Measurements from ENCODE around the gene KCTD11. TPM values are rescaled to one million over a fixed set of nuclear protein-coding genes. Genes with fewer than 3 reads are reported as not detected.
A peak's percentile ranks its signal among the peaks of the same experiment; 100 is the strongest.

The KCTD11 gene
- total and polyA plus RNA-seq, 2 experiments from 2014 or later = 2.2 to 7.7 TPM

DNA sequence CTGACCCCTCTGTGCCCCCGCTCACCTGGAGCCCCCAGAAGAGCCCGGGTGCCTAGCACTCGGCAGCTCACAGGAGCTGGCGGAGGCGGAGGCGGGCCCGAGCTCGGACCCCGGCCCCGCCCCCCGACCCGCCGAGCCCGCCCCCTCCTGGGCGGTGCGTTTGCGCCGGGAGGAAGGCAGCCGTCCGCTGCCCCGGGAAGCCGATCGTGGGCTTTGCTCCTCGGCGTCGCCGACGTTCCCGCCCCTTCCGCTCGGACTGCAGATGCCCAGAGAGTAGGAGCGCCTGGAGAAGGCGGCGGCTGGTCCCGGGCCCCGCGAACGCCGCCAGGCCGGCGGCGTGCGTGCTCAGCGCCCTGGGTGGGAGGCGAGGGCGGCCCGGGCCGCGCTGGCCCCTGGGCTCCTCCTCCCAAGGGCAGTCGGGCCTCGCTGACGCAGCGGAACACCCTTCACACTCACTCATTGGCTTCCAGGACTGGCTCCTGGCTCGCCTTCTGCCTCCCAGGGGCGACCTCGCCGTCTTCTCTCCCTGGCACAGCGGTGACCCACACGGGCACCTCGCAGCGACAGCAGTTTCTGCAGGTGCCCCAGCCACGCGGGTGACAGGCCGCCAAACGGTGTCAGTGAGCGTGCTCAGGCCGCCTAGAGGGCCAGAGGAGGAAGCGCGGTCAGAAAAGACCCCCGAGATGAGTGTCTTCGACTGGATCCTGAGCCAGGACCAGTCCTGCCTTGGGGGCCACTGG, 42.7 kb downstream of the KCTD11 start, which contains the start of gene PLSCR3 (continued):
- TF ChIP-seq, protein P1, sequence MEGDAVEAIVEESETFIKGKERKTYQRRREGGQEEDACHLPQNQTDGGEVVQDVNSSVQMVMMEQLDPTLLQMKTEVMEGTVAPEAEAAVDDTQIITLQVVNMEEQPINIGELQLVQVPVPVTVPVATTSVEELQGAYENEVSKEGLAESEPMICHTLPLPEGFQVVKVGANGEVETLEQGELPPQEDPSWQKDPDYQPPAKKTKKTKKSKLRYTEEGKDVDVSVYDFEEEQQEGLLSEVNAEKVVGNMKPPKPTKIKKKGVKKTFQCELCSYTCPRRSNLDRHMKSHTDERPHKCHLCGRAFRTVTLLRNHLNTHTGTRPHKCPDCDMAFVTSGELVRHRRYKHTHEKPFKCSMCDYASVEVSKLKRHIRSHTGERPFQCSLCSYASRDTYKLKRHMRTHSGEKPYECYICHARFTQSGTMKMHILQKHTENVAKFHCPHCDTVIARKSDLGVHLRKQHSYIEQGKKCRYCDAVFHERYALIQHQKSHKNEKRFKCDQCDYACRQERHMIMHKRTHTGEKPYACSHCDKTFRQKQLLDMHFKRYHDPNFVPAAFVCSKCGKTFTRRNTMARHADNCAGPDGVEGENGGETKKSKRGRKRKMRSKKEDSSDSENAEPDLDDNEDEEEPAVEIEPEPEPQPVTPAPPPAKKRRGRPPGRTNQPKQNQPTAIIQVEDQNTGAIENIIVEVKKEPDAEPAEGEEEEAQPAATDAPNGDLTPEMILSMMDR (conservative IDR thresholded peaks at IDR 0.05; ENCODE audit: low read depth in 2 of 2) = peak; percentile 28 to 42; a peak in 3 of 4 replicates
- TF ChIP-seq, protein P2, sequence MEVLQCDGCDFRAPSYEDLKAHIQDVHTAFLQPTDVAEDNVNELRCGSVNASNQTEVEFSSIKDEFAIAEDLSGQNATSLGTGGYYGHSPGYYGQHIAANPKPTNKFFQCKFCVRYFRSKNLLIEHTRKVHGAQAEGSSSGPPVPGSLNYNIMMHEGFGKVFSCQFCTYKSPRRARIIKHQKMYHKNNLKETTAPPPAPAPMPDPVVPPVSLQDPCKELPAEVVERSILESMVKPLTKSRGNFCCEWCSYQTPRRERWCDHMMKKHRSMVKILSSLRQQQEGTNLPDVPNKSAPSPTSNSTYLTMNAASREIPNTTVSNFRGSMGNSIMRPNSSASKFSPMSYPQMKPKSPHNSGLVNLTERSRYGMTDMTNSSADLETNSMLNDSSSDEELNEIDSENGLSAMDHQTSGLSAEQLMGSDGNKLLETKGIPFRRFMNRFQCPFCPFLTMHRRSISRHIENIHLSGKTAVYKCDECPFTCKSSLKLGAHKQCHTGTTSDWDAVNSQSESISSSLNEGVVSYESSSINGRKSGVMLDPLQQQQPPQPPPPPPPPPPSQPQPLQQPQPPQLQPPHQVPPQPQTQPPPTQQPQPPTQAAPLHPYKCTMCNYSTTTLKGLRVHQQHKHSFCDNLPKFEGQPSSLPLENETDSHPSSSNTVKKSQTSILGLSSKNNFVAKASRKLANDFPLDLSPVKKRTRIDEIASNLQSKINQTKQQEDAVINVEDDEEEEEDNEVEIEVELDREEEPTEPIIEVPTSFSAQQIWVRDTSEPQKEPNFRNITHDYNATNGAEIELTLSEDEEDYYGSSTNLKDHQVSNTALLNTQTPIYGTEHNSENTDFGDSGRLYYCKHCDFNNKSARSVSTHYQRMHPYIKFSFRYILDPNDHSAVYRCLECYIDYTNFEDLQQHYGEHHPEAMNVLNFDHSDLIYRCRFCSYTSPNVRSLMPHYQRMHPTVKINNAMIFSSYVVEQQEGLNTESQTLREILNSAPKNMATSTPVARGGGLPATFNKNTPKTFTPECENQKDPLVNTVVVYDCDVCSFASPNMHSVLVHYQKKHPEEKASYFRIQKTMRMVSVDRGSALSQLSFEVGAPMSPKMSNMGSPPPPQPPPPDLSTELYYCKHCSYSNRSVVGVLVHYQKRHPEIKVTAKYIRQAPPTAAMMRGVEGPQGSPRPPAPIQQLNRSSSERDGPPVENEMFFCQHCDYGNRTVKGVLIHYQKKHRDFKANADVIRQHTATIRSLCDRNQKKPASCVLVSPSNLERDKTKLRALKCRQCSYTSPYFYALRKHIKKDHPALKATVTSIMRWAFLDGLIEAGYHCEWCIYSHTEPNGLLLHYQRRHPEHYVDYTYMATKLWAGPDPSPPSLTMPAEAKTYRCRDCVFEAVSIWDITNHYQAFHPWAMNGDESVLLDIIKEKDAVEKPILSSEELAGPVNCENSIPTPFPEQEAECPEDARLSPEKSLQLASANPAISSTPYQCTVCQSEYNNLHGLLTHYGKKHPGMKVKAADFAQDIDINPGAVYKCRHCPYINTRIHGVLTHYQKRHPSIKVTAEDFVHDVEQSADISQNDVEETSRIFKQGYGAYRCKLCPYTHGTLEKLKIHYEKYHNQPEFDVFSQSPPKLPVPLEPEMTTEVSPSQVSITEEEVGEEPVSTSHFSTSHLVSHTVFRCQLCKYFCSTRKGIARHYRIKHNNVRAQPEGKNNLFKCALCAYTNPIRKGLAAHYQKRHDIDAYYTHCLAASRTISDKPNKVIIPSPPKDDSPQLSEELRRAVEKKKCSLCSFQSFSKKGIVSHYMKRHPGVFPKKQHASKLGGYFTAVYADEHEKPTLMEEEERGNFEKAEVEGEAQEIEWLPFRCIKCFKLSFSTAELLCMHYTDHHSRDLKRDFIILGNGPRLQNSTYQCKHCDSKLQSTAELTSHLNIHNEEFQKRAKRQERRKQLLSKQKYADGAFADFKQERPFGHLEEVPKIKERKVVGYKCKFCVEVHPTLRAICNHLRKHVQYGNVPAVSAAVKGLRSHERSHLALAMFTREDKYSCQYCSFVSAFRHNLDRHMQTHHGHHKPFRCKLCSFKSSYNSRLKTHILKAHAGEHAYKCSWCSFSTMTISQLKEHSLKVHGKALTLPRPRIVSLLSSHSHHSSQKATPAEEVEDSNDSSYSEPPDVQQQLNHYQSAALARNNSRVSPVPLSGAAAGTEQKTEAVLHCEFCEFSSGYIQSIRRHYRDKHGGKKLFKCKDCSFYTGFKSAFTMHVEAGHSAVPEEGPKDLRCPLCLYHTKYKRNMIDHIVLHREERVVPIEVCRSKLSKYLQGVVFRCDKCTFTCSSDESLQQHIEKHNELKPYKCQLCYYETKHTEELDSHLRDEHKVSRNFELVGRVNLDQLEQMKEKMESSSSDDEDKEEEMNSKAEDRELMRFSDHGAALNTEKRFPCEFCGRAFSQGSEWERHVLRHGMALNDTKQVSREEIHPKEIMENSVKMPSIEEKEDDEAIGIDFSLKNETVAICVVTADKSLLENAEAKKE (CRISPR knock-in tag; IDR thresholded peaks at IDR 0.05) = no peak

DNA sequence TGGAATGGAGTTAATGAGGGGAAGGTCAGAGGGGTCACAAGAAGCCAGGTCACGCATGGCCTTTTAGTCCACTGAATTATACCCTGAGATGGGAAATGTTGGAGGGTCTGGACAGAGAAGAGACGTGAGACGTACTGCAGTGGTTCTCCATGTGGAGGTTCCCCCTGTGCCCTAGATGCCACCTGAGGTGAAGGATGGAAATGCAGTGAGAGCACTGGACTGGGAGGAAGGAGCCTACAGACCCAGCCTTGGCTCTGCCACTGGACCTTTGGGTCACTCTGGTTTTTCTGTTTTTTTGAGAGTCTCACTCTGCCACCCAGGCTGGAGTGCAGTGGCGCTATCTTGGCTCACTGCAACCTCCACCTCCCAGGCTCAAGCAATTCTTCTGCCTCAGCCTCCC, 44.2 kb downstream of the KCTD11 start:
- Histone ChIP-seq H3K27me3 (ENCODE audit: insufficient read depth) (no peaks in the 10 kb centered on the region), H4K20me1 (replicated peaks; ENCODE audit: insufficient read depth) (peaks cover 10% of the 10 kb centered on the region), H3F3A (replicated peaks; ENCODE audit: low read depth) (peaks cover 24% of the 10 kb centered on the region; the same call in 1 of the 2 replicates), H3K36me3 (ENCODE audit: insufficient read depth) (peaks cover under 1% of the 10 kb centered on the region; the same call in 1 of the 2 replicates), H3K4me2 (no peak overlapping the region), H3K9me2 (ENCODE audit: insufficient read depth) (no peaks in the 10 kb centered on the region), H3K4me3 (no peak overlapping the region), H3K27ac (ENCODE audit: low read depth) (no peak overlapping the region), H3K79me2 (replicated peaks; ENCODE audit: insufficient read depth) (no peaks in the 10 kb centered on the region), H3K4me1 (ENCODE audit: insufficient read depth) (no peaks in the 10 kb centered on the region; the same call in 1 of the 2 replicates), H2AFZ (no peak overlapping the region)
- H3K36me3 Mint-ChIP-seq (ENCODE audit: low read depth) = peaks cover 15% of the 10 kb centered on the region; the same call in 2 of the 3 replicates
- H3K27ac Mint-ChIP-seq = no peak overlapping the region
- no peaks in the 10 kb centered on the region for H3K9me3 Mint-ChIP-seq
- DNase-seq (ENCODE audit: low spot score) (no peak), ATAC-seq (no peak)
- peaks cover 16% of the 10 kb centered on the region for H3K27me3 Mint-ChIP-seq (ENCODE audit: insufficient read depth, low read depth, poor library complexity)
- no peak overlapping the region; the same call in 2 of the 3 replicates for H3K4me3 Mint-ChIP-seq
- peaks cover 12% of the 10 kb centered on the region for H3K4me1 Mint-ChIP-seq
- TF ChIP-seq, protein P1 (conservative IDR thresholded peaks at IDR 0.05; ENCODE audit: low read depth in 2 of 2) = no peak
- TF ChIP-seq, protein P2 (CRISPR knock-in tag; IDR thresholded peaks at IDR 0.05) = no peak
